GM21737 (cell line): ENCODE measurements around the gene PTPN2.

Experiments
- ATAC-seq: cut with Tn5 transposase; IDR thresholded peaks from one replicate; pipeline ENCODE4 v1.9.1; 2021; ENCODE audit warnings: mild to moderate bottlenecking, moderate library complexity; ENCODE audit not compliant: unreplicated experiment

PTPN2 gene

GRCh38 chr18:12750076-12750714, 133.8 kb downstream of the PTPN2 start:
- ATAC-seq, result no peak

- ATAC-seq, result no peak
These were observed 134.9 kb downstream of the PTPN2 start for GRCh38 chr18:12749121-12749520.

DNA sequence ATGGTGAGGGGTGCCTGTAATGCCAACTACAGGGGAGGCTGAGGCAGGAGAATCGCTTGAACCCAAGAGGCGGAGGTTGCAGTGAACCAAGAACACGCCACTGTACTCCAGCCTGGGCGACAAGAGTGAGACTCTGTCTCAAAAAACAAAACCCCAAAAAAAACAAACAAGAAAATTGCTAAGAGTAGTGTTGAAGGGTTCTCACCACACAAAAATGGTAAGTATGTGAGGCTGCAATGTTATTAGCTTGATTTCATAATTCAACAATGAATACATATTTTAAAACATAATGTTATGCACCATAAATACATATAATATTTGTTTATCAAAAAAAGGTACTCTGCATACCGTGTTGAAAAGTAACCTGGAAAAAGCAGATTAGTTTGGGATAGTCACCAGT, 135.4 kb downstream of the PTPN2 start:
- ATAC-seq, result no peak

DNA sequence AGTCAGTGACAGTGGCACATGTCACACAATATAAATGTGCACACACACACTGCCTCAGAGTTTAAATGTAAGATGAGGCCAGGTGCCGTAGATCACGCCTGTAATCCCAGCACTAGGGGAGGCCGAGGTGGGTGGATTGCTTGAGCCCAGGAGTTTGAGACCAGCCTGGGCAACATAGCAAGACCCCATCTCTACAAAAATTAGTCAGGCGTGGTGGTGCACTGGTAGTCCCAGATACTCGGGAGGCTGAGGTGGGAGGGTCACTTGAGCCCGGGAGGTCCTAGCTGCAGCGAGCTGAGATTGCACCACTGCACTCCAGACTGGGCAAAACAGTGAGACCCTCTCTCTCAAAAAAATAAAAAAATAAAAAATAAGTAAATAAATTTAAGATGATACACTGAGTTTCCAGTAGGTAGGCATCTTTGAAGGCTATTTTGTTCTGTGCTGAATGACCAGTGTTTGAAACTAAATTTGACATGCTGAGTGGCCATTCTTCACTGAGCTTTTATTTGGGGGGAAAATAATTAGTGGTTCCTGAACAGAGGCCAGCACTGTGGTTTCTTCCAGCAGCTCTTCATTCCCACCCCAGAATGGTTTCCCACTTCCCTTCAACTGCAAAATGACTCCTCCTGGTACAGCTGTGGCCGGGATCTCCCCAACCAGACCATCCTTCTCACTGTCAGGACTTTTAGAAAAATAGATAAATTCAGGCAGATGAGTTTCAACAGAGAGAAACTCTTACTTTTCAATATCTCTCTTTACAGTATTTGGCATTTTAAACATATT, 136.3 kb downstream of the PTPN2 start:
- no peak for ATAC-seq

GRCh38 chr18:12745095-12745795, 138.8 kb downstream of the PTPN2 start:
- no peak for ATAC-seq

DNA sequence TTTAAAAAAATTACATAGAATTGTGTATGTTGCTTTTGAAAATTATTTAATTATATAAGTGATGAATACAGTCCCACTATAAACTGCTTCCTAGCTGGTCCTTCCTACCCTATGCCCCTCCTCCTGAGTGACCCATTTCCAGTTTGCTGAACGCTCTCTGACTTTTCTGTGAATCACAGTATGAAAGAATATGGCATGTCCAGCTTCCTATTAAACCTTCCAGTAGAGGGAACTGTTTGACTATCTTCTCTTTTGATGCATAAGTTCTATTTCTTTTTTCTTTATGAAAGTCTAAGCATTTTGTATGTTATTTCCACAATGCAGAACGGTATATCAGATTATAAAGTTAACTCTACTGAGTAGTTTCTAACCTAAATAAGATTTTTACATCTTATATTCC, 139.9 kb downstream of the PTPN2 start:
- no peak for ATAC-seq

GRCh38 chr18:12742453-12742852, 141.6 kb downstream of the PTPN2 start:
- ATAC-seq, result no peak
